Natural killer cell (primary cell): Measurements from ENCODE around the gene SEC14L5. TPM values are rescaled to one million over a fixed set of nuclear protein-coding genes. Genes with fewer than 3 reads are reported as not detected.

Source experiments
- ATAC-seq, 3 donors: fragments of 150-1000 bp in 2 of 3; fragments of 200-7000 bp in 1 of 3; cut with Tn5 transposase; 1 replicate in 1 of 3; 2 replicates in 2 of 3; pipeline ENCODE4 v1.10.0; 2021; ENCODE audit warnings: mild to moderate bottlenecking in 2 of 3, moderate library complexity in 2 of 3
- DNase-seq, 2 donors: peaks; one replicate each; pipeline versions ENCODE4 v3.0.0 to v3.0.0-alpha.2; 2013 to 2021; ENCODE audit warnings: mixed read lengths in 1 of 2
- H3K27ac ChIP-seq: one replicate; pipeline ENCODE4 v1.5.1; 2013; ENCODE audit warnings: mild to moderate bottlenecking, low read length
- H3K27me3 ChIP-seq: one replicate; pipeline ENCODE4 v1.6.1; 2013; ENCODE audit warnings: low read length; ENCODE audit not compliant: control insufficient read depth, insufficient read depth
- H3K36me3 ChIP-seq: one replicate; pipeline ENCODE4 v1.6.1; 2013; ENCODE audit warnings: low read length; ENCODE audit not compliant: control insufficient read depth, insufficient read depth
- H3K4me1 ChIP-seq: one replicate; pipeline ENCODE4 v1.6.1; 2013; ENCODE audit warnings: low read length; ENCODE audit not compliant: control insufficient read depth, insufficient read depth
- H3K4me3 ChIP-seq: one replicate; pipeline ENCODE4 v1.5.1; 2013; ENCODE audit warnings: low read length
- H3K9me3 ChIP-seq: one replicate; pipeline ENCODE4 v1.6.1; 2013; ENCODE audit warnings: low read length; ENCODE audit not compliant: control insufficient read depth, insufficient read depth
- H3K27ac Mint-ChIP-seq, 2 donors: one replicate each; pipeline ENCODE4 v1.8.0; 2022; ENCODE audit warnings: mild to moderate bottlenecking in 2 of 2, mixed read lengths in 2 of 2, moderate library complexity in 1 of 2
- H3K27me3 Mint-ChIP-seq, 2 donors: one replicate each; pipeline ENCODE4 v1.8.0; 2022; ENCODE audit warnings: low read depth in 2 of 2, mixed read lengths in 2 of 2
- H3K36me3 Mint-ChIP-seq: one replicate; pipeline ENCODE4 v1.8.0; 2022; ENCODE audit warnings: mixed read lengths
- H3K4me1 Mint-ChIP-seq, 2 donors: one replicate each; pipeline ENCODE4 v1.8.0; 2022; ENCODE audit warnings: mixed read lengths in 2 of 2
- H3K4me3 Mint-ChIP-seq: one replicate; pipeline ENCODE4 v1.8.0; 2022; ENCODE audit warnings: mild to moderate bottlenecking, moderate library complexity, mixed read lengths
- H3K9me3 Mint-ChIP-seq, 2 donors: one replicate each; pipeline ENCODE4 v1.8.0; 2022; ENCODE audit warnings: mixed read lengths in 2 of 2
- whole genome bisulfite sequencing: methylation state at CpG from one replicate; pipeline ENCODE4 v1.1.7; 2013; ENCODE audit warnings: missing lambda C conversion rate; ENCODE audit not compliant: insufficient coverage; 5-methylcytosine and 5-hydroxymethylcytosine counted together
- intact Hi-C: fragments of 100-400 bp; cut with micrococcal nuclease; formaldehyde crosslinking; loops from one replicate; pipeline ENCODE4 v1.14.2; 2022
- total RNA-seq, 4 donors: library from RNA; stranded (reverse); fragments of 120-200 nt in 1 of 4; gene quantifications; one replicate each; pipeline versions ENCODE4 v1.2.3 to v1.2.4, GENCODE V29; 2013 to 2022
- TF ChIP-seq, protein P1 (sequence below): fragments of 200-600 bp; IDR thresholded peaks from one replicate; pipeline ENCODE4 v1.8.0; 2022; ENCODE audit warnings: antibody characterized with exemption

Gene SEC14L5
- total RNA-seq, 3 donors from 2014 or later (not counting 1 experiment from before 2014, with no cell fraction given), result 0.27 to 1.1 (median 0.93) TPM

DNA sequence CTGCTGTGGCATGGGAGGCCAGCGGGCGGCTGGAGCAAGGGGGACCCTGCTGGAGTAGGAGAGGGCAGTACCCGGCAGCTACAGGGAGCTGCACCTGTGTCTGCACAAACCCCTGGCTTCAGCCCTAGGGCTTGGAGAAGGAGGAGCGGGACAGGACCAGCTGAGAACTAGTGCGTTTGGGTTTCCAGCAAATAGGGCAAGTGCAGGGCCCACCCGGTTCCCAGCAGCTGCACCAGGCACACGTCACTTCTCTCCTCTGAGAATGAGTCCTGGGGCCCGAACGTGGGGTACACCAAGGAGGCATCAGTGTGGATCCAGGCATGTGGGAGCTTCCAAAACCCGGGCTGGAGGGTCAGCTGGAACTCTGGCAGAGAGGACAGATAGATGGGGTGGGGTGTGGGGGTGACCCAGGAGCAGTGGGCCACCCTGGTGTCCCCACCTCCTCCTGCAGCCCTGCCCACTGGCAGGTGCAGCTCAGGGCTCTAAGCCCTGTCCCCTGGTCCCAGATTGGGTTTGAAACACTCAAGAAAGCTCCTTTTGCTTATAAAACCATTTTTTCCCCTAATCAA is 102.0 kb downstream of the SEC14L5 start:
- H3K4me1 Mint-ChIP-seq, result no peaks in the 10 kb centered on the region
- H3K9me3 Mint-ChIP-seq, result no peaks in the 10 kb centered on the region
- H3K4me3 Mint-ChIP-seq, result no peak overlapping the region
- no peak overlapping the region for H3K27ac Mint-ChIP-seq
- Histone ChIP-seq H3K27ac (no peak overlapping the region), H3K36me3 (no peaks in the 10 kb centered on the region), H3K4me1 (no peaks in the 10 kb centered on the region), H3K9me3 (no peaks in the 10 kb centered on the region), H3K4me3 (no peak overlapping the region), H3K27me3 (no peaks in the 10 kb centered on the region)
- peaks cover 0 to 10% of the 10 kb centered on the region in 2 donors for H3K27me3 Mint-ChIP-seq
- WGBS, result 92% methylated on average over 9 of the region's 10 CpGs
- TF ChIP-seq, protein P1, sequence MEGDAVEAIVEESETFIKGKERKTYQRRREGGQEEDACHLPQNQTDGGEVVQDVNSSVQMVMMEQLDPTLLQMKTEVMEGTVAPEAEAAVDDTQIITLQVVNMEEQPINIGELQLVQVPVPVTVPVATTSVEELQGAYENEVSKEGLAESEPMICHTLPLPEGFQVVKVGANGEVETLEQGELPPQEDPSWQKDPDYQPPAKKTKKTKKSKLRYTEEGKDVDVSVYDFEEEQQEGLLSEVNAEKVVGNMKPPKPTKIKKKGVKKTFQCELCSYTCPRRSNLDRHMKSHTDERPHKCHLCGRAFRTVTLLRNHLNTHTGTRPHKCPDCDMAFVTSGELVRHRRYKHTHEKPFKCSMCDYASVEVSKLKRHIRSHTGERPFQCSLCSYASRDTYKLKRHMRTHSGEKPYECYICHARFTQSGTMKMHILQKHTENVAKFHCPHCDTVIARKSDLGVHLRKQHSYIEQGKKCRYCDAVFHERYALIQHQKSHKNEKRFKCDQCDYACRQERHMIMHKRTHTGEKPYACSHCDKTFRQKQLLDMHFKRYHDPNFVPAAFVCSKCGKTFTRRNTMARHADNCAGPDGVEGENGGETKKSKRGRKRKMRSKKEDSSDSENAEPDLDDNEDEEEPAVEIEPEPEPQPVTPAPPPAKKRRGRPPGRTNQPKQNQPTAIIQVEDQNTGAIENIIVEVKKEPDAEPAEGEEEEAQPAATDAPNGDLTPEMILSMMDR, result no peak
- H3K36me3 Mint-ChIP-seq, result no peaks in the 10 kb centered on the region
- no peak for ATAC-seq
- no peak for DNase-seq
- intact Hi-C loops, result no loop called here

DNA sequence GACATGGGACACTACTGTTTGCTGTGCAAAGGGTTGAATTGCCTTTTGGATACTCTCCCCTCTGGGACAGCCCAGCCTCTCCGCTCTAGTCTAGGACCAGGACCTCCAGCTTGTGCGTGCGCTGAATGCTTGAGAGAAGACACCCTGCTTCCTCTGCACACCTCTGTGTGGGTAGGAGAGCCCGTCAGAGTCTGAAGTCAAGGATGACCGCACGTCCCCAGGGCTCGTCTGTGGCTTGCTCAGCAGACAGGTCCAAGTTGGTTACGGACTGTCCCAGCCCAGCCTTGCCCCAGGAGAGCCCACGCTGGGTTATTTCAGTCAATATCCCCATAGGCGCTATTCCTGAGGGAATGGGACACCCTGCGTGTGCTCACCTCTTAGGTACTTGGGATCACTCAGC is 103.9 kb downstream of the SEC14L5 start:
- Histone ChIP-seq H3K27me3 (no peaks in the 10 kb centered on the region), H3K36me3 (no peaks in the 10 kb centered on the region), H3K4me1 (no peaks in the 10 kb centered on the region), H3K9me3 (no peaks in the 10 kb centered on the region), H3K4me3 (no peak overlapping the region), H3K27ac (no peak overlapping the region)
- H3K36me3 Mint-ChIP-seq, result no peaks in the 10 kb centered on the region
- DNase-seq (no peak), ATAC-seq (no peak)
- WGBS, result 86% methylated on average over 11 of the region's 11 CpGs
- no peaks in the 10 kb centered on the region for H3K9me3 Mint-ChIP-seq
- intact Hi-C loops, result no loop called here
- no peaks in the 10 kb centered on the region for H3K4me1 Mint-ChIP-seq
- H3K27me3 Mint-ChIP-seq, result peaks cover 0 to 7% of the 10 kb centered on the region in 2 donors
- no peak overlapping the region for H3K4me3 Mint-ChIP-seq
- TF ChIP-seq, protein P1, result no peak
- no peak overlapping the region for H3K27ac Mint-ChIP-seq

DNA sequence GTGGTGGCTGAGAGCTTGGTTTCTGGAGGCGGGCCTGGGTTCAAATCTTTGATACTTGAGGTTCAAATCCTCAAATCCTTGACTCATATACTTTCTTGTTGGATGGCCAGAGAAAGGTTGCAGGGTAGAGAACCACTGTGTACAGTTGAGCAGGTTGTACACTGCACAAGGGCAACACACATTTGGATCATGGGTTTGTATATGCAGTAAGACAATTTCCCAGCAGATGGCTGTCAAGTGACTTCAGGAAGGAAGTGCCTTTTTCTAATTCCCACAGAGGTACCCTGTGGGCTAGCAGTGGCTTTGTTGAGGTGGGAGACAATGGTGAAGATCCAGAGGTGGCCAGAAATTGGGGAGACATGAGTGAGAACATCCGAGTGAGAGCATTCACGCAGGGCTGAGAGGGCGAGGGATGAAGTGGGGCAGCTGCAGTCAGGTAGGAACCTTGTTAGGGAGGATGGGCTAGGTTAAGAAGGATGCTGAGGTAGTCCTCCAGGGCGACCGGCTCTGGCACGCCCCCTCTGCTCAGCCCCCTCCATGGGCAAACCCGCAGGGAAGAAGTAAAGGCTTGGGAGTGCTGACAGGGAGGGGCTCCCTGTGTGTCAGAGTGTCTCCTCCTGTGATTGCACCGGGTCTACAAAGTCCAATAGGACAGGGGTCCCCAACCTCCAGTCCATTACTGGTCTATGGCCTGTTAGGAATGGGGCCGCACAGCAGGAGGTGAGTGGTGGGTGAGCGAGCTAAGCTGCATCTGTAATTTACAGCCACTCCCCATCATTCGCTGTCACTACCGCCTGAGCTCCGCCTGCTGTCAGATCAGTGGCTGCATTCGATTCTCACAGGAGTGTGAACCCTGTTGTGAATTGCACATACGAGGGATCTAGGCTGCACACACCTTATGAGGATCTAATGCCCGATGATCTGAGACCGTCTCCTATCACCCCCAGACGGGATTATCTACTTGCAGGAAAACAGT is 104.9 kb downstream of the SEC14L5 start:
- Mint-ChIP-seq H3K36me3 (no peaks in the 10 kb centered on the region), H3K9me3 (no peaks in the 10 kb centered on the region), H3K27ac (no peak overlapping the region), H3K4me3 (no peak overlapping the region), H3K4me1 (no peaks in the 10 kb centered on the region), H3K27me3 (peaks cover 0 to 7% of the 10 kb centered on the region in 2 donors)
- WGBS, result 78% methylated on average over 19 of the region's 19 CpGs
- no peaks in the 10 kb centered on the region for H3K36me3 ChIP-seq
- no peak overlapping the region for H3K27ac ChIP-seq
- intact Hi-C loops, result no loop called here
- H3K4me1 ChIP-seq, result no peaks in the 10 kb centered on the region
- H3K9me3 ChIP-seq, result no peaks in the 10 kb centered on the region
- TF ChIP-seq, protein P1, result no peak
- no peak for ATAC-seq
- no peak for DNase-seq
- no peaks in the 10 kb centered on the region for H3K27me3 ChIP-seq
- no peak overlapping the region for H3K4me3 ChIP-seq
